Endothelial cell (in vitro differentiated cells): ENCODE results near the gene HTT. TPM values are rescaled to one million over a fixed set of nuclear protein-coding genes. Genes with fewer than 3 reads are reported as not detected.

ENCODE experiments used
- DNase-seq: peaks from one replicate; pipeline ENCODE4 v3.0.0; 2021; ENCODE audit warnings: low spot score
- H3K27ac Mint-ChIP-seq: one replicate; pipeline ENCODE4 v1.8.0; 2021; ENCODE audit warnings: mixed read lengths, inconsistent platforms; ENCODE audit not compliant: unreplicated experiment
- H3K27me3 Mint-ChIP-seq: one replicate; pipeline ENCODE4 v1.8.0; 2021; ENCODE audit warnings: mild to moderate bottlenecking, moderate library complexity, mixed read lengths, inconsistent platforms; ENCODE audit not compliant: unreplicated experiment
- H3K36me3 Mint-ChIP-seq: one replicate; pipeline ENCODE4 v1.8.0; 2021; ENCODE audit warnings: mild to moderate bottlenecking, low read depth, mixed read lengths, inconsistent platforms; ENCODE audit not compliant: unreplicated experiment
- H3K4me1 Mint-ChIP-seq: one replicate; pipeline ENCODE4 v1.8.0; 2021; ENCODE audit warnings: mild to moderate bottlenecking, mixed read lengths, inconsistent platforms; ENCODE audit not compliant: unreplicated experiment
- H3K4me3 Mint-ChIP-seq: one replicate; pipeline ENCODE4 v1.8.0; 2021; ENCODE audit warnings: mild to moderate bottlenecking, mixed read lengths, inconsistent platforms; ENCODE audit not compliant: unreplicated experiment
- H3K9me3 Mint-ChIP-seq: one replicate; pipeline ENCODE4 v1.8.0; 2021; ENCODE audit warnings: mixed read lengths, inconsistent platforms; ENCODE audit not compliant: unreplicated experiment
- total RNA-seq: library from RNA; stranded (reverse); fragmentation: NEBNext Ultra II Directional; extraction: Animal tissue kit (Norgen Biotek cat#: 25700); gene quantifications from one replicate; pipeline ENCODE4 v1.2.1, GENCODE V29; 2021; ENCODE audit not compliant: unreplicated experiment
- TF ChIP-seq, protein P1 (sequence below): fragments of 200-600 bp; sonication (generic); IDR thresholded peaks from one replicate; pipeline ENCODE4 v1.5.0; 2021; ENCODE audit warnings: antibody characterized with exemption; ENCODE audit not compliant: unreplicated experiment

Gene HTT
- total RNA-seq, 1 donor from 2014 or later = 62.4 TPM

GRCh38 chr4:3036131-3036952, 38.1 kb upstream of the HTT start:
- TF ChIP-seq, protein P1, sequence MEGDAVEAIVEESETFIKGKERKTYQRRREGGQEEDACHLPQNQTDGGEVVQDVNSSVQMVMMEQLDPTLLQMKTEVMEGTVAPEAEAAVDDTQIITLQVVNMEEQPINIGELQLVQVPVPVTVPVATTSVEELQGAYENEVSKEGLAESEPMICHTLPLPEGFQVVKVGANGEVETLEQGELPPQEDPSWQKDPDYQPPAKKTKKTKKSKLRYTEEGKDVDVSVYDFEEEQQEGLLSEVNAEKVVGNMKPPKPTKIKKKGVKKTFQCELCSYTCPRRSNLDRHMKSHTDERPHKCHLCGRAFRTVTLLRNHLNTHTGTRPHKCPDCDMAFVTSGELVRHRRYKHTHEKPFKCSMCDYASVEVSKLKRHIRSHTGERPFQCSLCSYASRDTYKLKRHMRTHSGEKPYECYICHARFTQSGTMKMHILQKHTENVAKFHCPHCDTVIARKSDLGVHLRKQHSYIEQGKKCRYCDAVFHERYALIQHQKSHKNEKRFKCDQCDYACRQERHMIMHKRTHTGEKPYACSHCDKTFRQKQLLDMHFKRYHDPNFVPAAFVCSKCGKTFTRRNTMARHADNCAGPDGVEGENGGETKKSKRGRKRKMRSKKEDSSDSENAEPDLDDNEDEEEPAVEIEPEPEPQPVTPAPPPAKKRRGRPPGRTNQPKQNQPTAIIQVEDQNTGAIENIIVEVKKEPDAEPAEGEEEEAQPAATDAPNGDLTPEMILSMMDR = no peak
- no peak overlapping the region for H3K4me3 Mint-ChIP-seq
- H3K9me3 Mint-ChIP-seq = no peaks in the 10 kb centered on the region
- H3K27ac Mint-ChIP-seq = no peak overlapping the region
- H3K36me3 Mint-ChIP-seq = no peaks in the 10 kb centered on the region
- H3K27me3 Mint-ChIP-seq = peaks cover 3% of the 10 kb centered on the region
- DNase-seq = no peak
- peaks cover 4% of the 10 kb centered on the region for H3K4me1 Mint-ChIP-seq

GRCh38 chr4:3037957-3038461, 36.5 kb upstream of the HTT start:
- peaks cover 4% of the 10 kb centered on the region for H3K4me1 Mint-ChIP-seq
- no peak overlapping the region for H3K4me3 Mint-ChIP-seq
- H3K27me3 Mint-ChIP-seq = no peaks in the 10 kb centered on the region
- DNase-seq = no peak
- TF ChIP-seq, protein P1 = no peak
- H3K36me3 Mint-ChIP-seq = no peaks in the 10 kb centered on the region
- no peaks in the 10 kb centered on the region for H3K9me3 Mint-ChIP-seq
- H3K27ac Mint-ChIP-seq = no peak overlapping the region

- DNase-seq = no peak
- H3K9me3 Mint-ChIP-seq = no peaks in the 10 kb centered on the region
- no peak overlapping the region for H3K4me3 Mint-ChIP-seq
- peaks cover 4% of the 10 kb centered on the region for H3K4me1 Mint-ChIP-seq
- TF ChIP-seq, protein P1 = no peak
- H3K36me3 Mint-ChIP-seq = no peaks in the 10 kb centered on the region
- no peaks in the 10 kb centered on the region for H3K27me3 Mint-ChIP-seq
- H3K27ac Mint-ChIP-seq = no peak overlapping the region
Measured at GRCh38 chr4:3039706-3040366, 34.6 kb upstream of the HTT start.

- Mint-ChIP-seq H3K36me3 (no peaks in the 10 kb centered on the region), H3K9me3 (no peaks in the 10 kb centered on the region), H3K4me3 (no peak overlapping the region), H3K4me1 (peaks cover 4% of the 10 kb centered on the region), H3K27me3 (no peaks in the 10 kb centered on the region), H3K27ac (no peak overlapping the region)
- TF ChIP-seq, protein P1 = no peak
- DNase-seq = no peak
Measured at GRCh38 chr4:3040452-3041191, 33.9 kb upstream of the HTT start.
